ENCODE measurements around the gene CDH15.

The CDH15 gene

GRCh38 chr16:89143201-89143741 lies 28.3 kb upstream of the CDH15 start:
- no peak for ATAC-seq (ENCODE audit: low read depth)
- TF ChIP-seq CTCF (IDR thresholded peaks at IDR 0.05; ENCODE audit: poor library complexity, severe bottlenecking), result no peak
- no peaks in the 10 kb centered on the region for H3K4me1 ChIP-seq (ENCODE audit: insufficient read depth, poor library complexity, severe bottlenecking)
- no peaks in the 10 kb centered on the region for H3K9me3 ChIP-seq (ENCODE audit: severe bottlenecking)
- DNase-seq (ENCODE audit: low spot score), result peak; percentile 54
- no peaks in the 10 kb centered on the region for H3K27me3 ChIP-seq (ENCODE audit: insufficient read depth, poor library complexity, severe bottlenecking)
- no peak overlapping the region for H3K27ac ChIP-seq (ENCODE audit: poor library complexity, severe bottlenecking)
- H3K36me3 ChIP-seq (ENCODE audit: low read depth), result peaks cover 13% of the 10 kb centered on the region
- H3K4me3 ChIP-seq (ENCODE audit: severe bottlenecking), result no peak overlapping the region

- DNase-seq (ENCODE audit: low spot score) (peak; percentile 47), ATAC-seq (ENCODE audit: low read depth) (no peak)
- Histone ChIP-seq H3K9me3 (ENCODE audit: severe bottlenecking) (no peaks in the 10 kb centered on the region), H3K36me3 (ENCODE audit: low read depth) (peaks cover 14% of the 10 kb centered on the region), H3K4me3 (ENCODE audit: severe bottlenecking) (no peak overlapping the region), H3K27me3 (ENCODE audit: insufficient read depth, poor library complexity, severe bottlenecking) (no peaks in the 10 kb centered on the region), H3K4me1 (ENCODE audit: insufficient read depth, poor library complexity, severe bottlenecking) (no peaks in the 10 kb centered on the region), H3K27ac (ENCODE audit: poor library complexity, severe bottlenecking) (no peak overlapping the region)
- no peak for TF ChIP-seq CTCF (IDR thresholded peaks at IDR 0.05; ENCODE audit: poor library complexity, severe bottlenecking)
Measured at GRCh38 chr16:89143911-89144675, 27.5 kb upstream of the CDH15 start.

- Histone ChIP-seq H3K27me3 (ENCODE audit: insufficient read depth, poor library complexity, severe bottlenecking) (no peaks in the 10 kb centered on the region), H3K4me3 (ENCODE audit: severe bottlenecking) (no peak overlapping the region), H3K4me1 (ENCODE audit: insufficient read depth, poor library complexity, severe bottlenecking) (no peaks in the 10 kb centered on the region), H3K36me3 (ENCODE audit: low read depth) (peaks cover 20% of the 10 kb centered on the region), H3K27ac (ENCODE audit: poor library complexity, severe bottlenecking) (no peak overlapping the region), H3K9me3 (ENCODE audit: severe bottlenecking) (no peaks in the 10 kb centered on the region)
- no peak for TF ChIP-seq CTCF (IDR thresholded peaks at IDR 0.05; ENCODE audit: poor library complexity, severe bottlenecking)
- ATAC-seq (ENCODE audit: low read depth), result no peak
- DNase-seq (ENCODE audit: low spot score), result peak; percentile 55
Measured at GRCh38 chr16:89144681-89145080, 26.9 kb upstream of the CDH15 start.

- H3K36me3 ChIP-seq (ENCODE audit: low read depth), result peaks cover 24% of the 10 kb centered on the region
- ATAC-seq (ENCODE audit: low read depth) (no peak), DNase-seq (ENCODE audit: low spot score) (peak; percentile 67)
- H3K27me3 ChIP-seq (ENCODE audit: insufficient read depth, poor library complexity, severe bottlenecking), result no peaks in the 10 kb centered on the region
- no peaks in the 10 kb centered on the region for H3K9me3 ChIP-seq (ENCODE audit: severe bottlenecking)
- peaks cover 4% of the 10 kb centered on the region for H3K4me1 ChIP-seq (ENCODE audit: insufficient read depth, poor library complexity, severe bottlenecking)
- no peak overlapping the region for H3K27ac ChIP-seq (ENCODE audit: poor library complexity, severe bottlenecking)
- TF ChIP-seq CTCF (IDR thresholded peaks at IDR 0.05; ENCODE audit: poor library complexity, severe bottlenecking), result no peak
- H3K4me3 ChIP-seq (ENCODE audit: severe bottlenecking), result no peak overlapping the region
Measured at GRCh38 chr16:89145406-89146161, 26.0 kb upstream of the CDH15 start.

All from RWPE2 (cell line).